Nephron (organoid): ENCODE measurements around the gene USE1.
A peak's percentile ranks its signal among the peaks of the same experiment; 100 is the strongest.

Experiments used
- H3K27ac Mint-ChIP-seq, 3 experiments: 2 replicates each; pipeline ENCODE4 v1.8.0; 2020; ENCODE audit warnings: mixed read lengths in 3 of 3, mild to moderate bottlenecking in 2 of 3, moderate library complexity in 1 of 3
- H3K27me3 Mint-ChIP-seq: 2 replicates; pipeline ENCODE4 v1.8.0; 2021; ENCODE audit warnings: low read depth, mild to moderate bottlenecking, moderate library complexity, mixed read lengths
- H3K36me3 Mint-ChIP-seq: 2 replicates; pipeline ENCODE4 v1.8.0; 2020; ENCODE audit warnings: low read depth, mixed read lengths
- H3K4me1 Mint-ChIP-seq: 2 replicates; pipeline ENCODE4 v1.8.0; 2020; ENCODE audit warnings: mixed read lengths
- H3K4me3 Mint-ChIP-seq, 3 experiments: 2 replicates each; pipeline ENCODE4 v1.8.0; 2020; ENCODE audit warnings: mild to moderate bottlenecking in 3 of 3, mixed read lengths in 3 of 3, moderate library complexity in 2 of 3
- H3K9me3 Mint-ChIP-seq: 2 replicates; pipeline ENCODE4 v1.8.0; 2020; ENCODE audit warnings: mixed read lengths
- CTCF ChIP-seq, 3 experiments: fragments of 200-600 bp; sonication (generic); IDR thresholded peaks; one replicate each; pipeline ENCODE4 v1.5.0; 2021; ENCODE audit warnings: antibody characterized with exemption in 3 of 3; ENCODE audit not compliant: unreplicated experiment in 3 of 3

The USE1 gene

GRCh38 chr19:17242431-17243208 is 27.5 kb downstream of the USE1 start:
- no peaks in the 10 kb centered on the region for H3K9me3 Mint-ChIP-seq
- peak overlapping the region; percentile 90 to 94 (median 93) for H3K4me3 Mint-ChIP-seq
- H3K27ac Mint-ChIP-seq = peak overlapping the region; percentile 87 to 94 (median 90)
- H3K36me3 Mint-ChIP-seq = peaks cover 10% of the 10 kb centered on the region
- peaks cover 32% of the 10 kb centered on the region for H3K4me1 Mint-ChIP-seq
- H3K27me3 Mint-ChIP-seq = peaks cover 4% of the 10 kb centered on the region
- no peak for TF ChIP-seq CTCF (IDR thresholded peaks at IDR 0.05; ENCODE audit: unreplicated experiment in 3 of 3)

- Mint-ChIP-seq H3K4me3 (peak overlapping the region; percentile 90 to 94 (median 93)), H3K9me3 (no peaks in the 10 kb centered on the region), H3K27ac (peak overlapping the region; percentile 87 to 94 (median 90)), H3K36me3 (peaks cover 3% of the 10 kb centered on the region), H3K27me3 (peaks cover 7% of the 10 kb centered on the region), H3K4me1 (peaks cover 30% of the 10 kb centered on the region)
- TF ChIP-seq CTCF (IDR thresholded peaks at IDR 0.05; ENCODE audit: unreplicated experiment in 3 of 3) = no peak
These were observed 28.2 kb downstream of the USE1 start for GRCh38 chr19:17243211-17243829.

- no peaks in the 10 kb centered on the region for H3K36me3 Mint-ChIP-seq
- peaks cover 8% of the 10 kb centered on the region for H3K27me3 Mint-ChIP-seq
- H3K4me3 Mint-ChIP-seq = peak overlapping the region; percentile 90 to 94 (median 93)
- peak overlapping the region; percentile 87 to 94 (median 90) for H3K27ac Mint-ChIP-seq
- TF ChIP-seq CTCF (IDR thresholded peaks at IDR 0.05; ENCODE audit: unreplicated experiment in 3 of 3) = no peak
- H3K9me3 Mint-ChIP-seq = no peaks in the 10 kb centered on the region
- H3K4me1 Mint-ChIP-seq = peaks cover 37% of the 10 kb centered on the region
These were observed 28.9 kb downstream of the USE1 start for GRCh38 chr19:17243830-17244617.

- H3K36me3 Mint-ChIP-seq = no peaks in the 10 kb centered on the region
These were observed 29.7 kb downstream of the USE1 start for GRCh38 chr19:17244618-17245534.

More at GRCh38 chr19:17244618-17245534, 29.7 kb downstream of the USE1 start:
- peak overlapping the region; percentile 80 to 94 (median 87) for H3K27ac Mint-ChIP-seq
- H3K9me3 Mint-ChIP-seq = no peaks in the 10 kb centered on the region
- H3K4me3 Mint-ChIP-seq = peak overlapping the region; percentile 90 to 94 (median 93)
- H3K4me1 Mint-ChIP-seq = peaks cover 40% of the 10 kb centered on the region
- no peak for TF ChIP-seq CTCF (IDR thresholded peaks at IDR 0.05; ENCODE audit: unreplicated experiment in 3 of 3)
- peaks cover 8% of the 10 kb centered on the region for H3K27me3 Mint-ChIP-seq
